Gastroesophageal sphincter (tissue), 4 donors: ENCODE results near the gene RFX2. TPM values are rescaled to one million over a fixed set of nuclear protein-coding genes. Genes with fewer than 3 reads are reported as not detected.

Experiments used
- ATAC-seq: fragments of 150-250 bp; one replicate; pipeline ENCODE4 v1.9.1; 2016; ENCODE audit warnings: mild to moderate bottlenecking, moderate library complexity
- H3K27ac ChIP-seq, 4 donors: fragments of 200-600 bp; sonication (generic) in 3 of 4; 1 replicate in 3 of 4; 2 replicates in 1 of 4; pipeline ENCODE4 v1.5.1; 2016 to 2019
- H3K27me3 ChIP-seq: fragments of 200-600 bp; sonication (generic); one replicate; pipeline ENCODE4 v1.5.1; 2019
- H3K36me3 ChIP-seq, 2 donors: fragments of 200-600 bp; sonication (generic); one replicate each; pipeline ENCODE4 v1.5.1; 2019; ENCODE audit warnings: control low read depth in 1 of 2
- H3K4me1 ChIP-seq, 3 donors: fragments of 200-600 bp; sonication (generic); 1 replicate in 2 of 3; 2 replicates in 1 of 3; pipeline ENCODE4 v1.5.1; 2016 to 2019; ENCODE audit warnings: control low read depth in 2 of 3
- H3K4me3 ChIP-seq, 2 donors: fragments of 200-600 bp; sonication (generic); one replicate each; pipeline ENCODE4 v1.5.1; 2019; ENCODE audit warnings: mild to moderate bottlenecking in 1 of 2, moderate library complexity in 1 of 2
- H3K9me3 ChIP-seq, 3 donors: fragments of 200-600 bp; sonication (generic); one replicate each; pipeline ENCODE4 v1.5.1; 2017 to 2019; ENCODE audit warnings: control low read depth in 2 of 3
- EP300 ChIP-seq: sonication (generic); formaldehyde crosslinking; IDR thresholded peaks from one replicate; pipeline ENCODE4 v1.6.1; 2017; ENCODE audit warnings: antibody characterized with exemption, mild to moderate bottlenecking
- POLR2A ChIP-seq, 2 donors: fragments of 450-650 bp; IDR thresholded peaks; one replicate each; pipeline ENCODE4 v1.6.1; 2017; ENCODE audit warnings: antibody characterized with exemption in 2 of 2, mild to moderate bottlenecking in 2 of 2, moderate library complexity in 1 of 2
- POLR2AphosphoS5 ChIP-seq: sonication (generic); formaldehyde crosslinking; IDR thresholded peaks from one replicate; pipeline ENCODE4 v1.6.1; 2017; ENCODE audit warnings: antibody characterized with exemption
- WGBS, 2 donors: methylation state at CpG; one replicate each; pipeline ENCODE4 v1.1.5; 2018; ENCODE audit warnings: low coverage in 1 of 2; 5-methylcytosine and 5-hydroxymethylcytosine counted together
- total RNA-seq, 4 donors: library from RNA; depleted of rRNA; stranded (reverse); fragments of >200 nt; gene quantifications; one replicate each; pipeline ENCODE4 v1.1.0, GENCODE V29; 2016
- TF ChIP-seq, protein P1 (sequence below), 4 experiments: fragments of 200-600 bp in 2 of 4; fragments of 450-650 bp in 2 of 4; sonication (generic) in 1 of 4; IDR thresholded peaks; one replicate each; pipeline ENCODE4 v1.5.1; 2017 to 2019; ENCODE audit warnings: antibody characterized with exemption in 4 of 4, mild to moderate bottlenecking in 2 of 4, moderate library complexity in 2 of 4

The RFX2 gene
- total RNA-seq, 4 donors from 2014 or later, result 18.7 to 49.1 (median 37.6) TPM

DNA sequence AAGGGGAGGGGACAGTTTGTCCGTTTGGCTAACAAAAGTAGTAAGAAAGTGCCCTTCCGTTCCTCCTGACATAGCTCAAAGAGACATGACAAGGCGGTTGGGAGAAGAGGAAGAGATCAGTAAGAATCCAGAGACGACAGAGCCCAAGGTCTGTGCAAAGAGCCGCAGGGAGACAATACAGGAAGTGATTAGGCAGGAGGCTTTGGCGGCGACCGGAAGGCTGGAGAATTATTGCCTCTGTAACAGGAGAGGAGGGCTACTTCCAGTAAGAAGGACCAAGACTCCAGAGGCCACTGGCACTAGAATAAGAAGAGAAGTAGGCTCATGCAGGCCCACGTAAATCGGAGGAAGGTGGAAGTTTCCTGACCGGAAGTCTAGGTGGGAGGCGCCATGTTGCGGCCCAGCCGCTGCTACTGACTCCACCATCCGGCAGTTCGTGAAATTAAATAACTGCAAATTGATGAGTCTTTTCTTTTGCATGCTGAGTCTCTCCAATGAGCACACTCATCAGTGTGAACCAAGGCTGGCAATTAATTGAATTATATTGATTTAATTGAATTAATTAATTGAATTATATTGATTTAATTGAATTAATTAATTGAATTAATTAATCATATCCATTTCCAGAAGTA, 9.9 kb downstream of the RFX2 start:
- TF ChIP-seq, protein P1, sequence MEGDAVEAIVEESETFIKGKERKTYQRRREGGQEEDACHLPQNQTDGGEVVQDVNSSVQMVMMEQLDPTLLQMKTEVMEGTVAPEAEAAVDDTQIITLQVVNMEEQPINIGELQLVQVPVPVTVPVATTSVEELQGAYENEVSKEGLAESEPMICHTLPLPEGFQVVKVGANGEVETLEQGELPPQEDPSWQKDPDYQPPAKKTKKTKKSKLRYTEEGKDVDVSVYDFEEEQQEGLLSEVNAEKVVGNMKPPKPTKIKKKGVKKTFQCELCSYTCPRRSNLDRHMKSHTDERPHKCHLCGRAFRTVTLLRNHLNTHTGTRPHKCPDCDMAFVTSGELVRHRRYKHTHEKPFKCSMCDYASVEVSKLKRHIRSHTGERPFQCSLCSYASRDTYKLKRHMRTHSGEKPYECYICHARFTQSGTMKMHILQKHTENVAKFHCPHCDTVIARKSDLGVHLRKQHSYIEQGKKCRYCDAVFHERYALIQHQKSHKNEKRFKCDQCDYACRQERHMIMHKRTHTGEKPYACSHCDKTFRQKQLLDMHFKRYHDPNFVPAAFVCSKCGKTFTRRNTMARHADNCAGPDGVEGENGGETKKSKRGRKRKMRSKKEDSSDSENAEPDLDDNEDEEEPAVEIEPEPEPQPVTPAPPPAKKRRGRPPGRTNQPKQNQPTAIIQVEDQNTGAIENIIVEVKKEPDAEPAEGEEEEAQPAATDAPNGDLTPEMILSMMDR (IDR thresholded peaks at IDR 0.05), result no peak
- Histone ChIP-seq H3K4me1 (peaks cover 26 to 94% (median 61%) of the 10 kb centered on the region in 3 donors), H3K9me3 (no peaks in the 10 kb centered on the region), H3K36me3 (no peaks in the 10 kb centered on the region), H3K27me3 (no peaks in the 10 kb centered on the region), H3K4me3 (peak overlapping the region in 1 of 2 donors; percentile 6), H3K27ac (peak overlapping the region; percentile 72 to 97 (median 92))
- no peak for ATAC-seq
- WGBS, 2 donors, result 47 to 60% methylated on average over 13 to 16 of the region's 16 CpGs

DNA sequence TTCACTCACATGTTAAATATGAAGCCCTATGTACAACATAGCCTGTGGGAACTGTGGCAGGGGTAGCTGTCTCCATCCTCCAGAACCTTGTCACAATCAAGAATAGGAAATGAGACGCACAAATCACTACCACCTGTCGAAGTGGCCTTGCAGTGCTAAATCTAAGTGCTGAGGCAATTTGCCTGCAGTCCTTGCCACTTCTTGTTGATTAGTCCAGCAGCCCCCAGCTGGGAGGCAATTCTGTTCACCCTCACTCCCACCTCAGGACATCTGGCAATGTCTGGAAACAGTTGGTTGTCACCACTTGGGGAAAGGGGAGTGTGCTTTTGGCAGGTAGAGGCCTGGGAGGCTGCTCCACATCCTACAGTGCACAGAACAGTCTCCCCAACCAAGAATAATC, 10.7 kb downstream of the RFX2 start:
- peak overlapping the region; percentile 72 to 97 (median 92) for H3K27ac ChIP-seq
- no peaks in the 10 kb centered on the region for H3K36me3 ChIP-seq
- H3K9me3 ChIP-seq, result no peaks in the 10 kb centered on the region
- no peak for TF ChIP-seq EP300
- no peak for TF ChIP-seq POLR2A (IDR thresholded peaks at IDR 0.05)
- no peak for TF ChIP-seq POLR2AphosphoS5
- TF ChIP-seq, protein P1 (IDR thresholded peaks at IDR 0.05), result no peak
- WGBS, 2 donors, result 67% methylated on average over 2 of the region's 2 CpGs; no CpG with 5 or more reads in 1 of the 2 donors
- H3K4me3 ChIP-seq, result no peak overlapping the region
- no peak for ATAC-seq
- H3K27me3 ChIP-seq, result no peaks in the 10 kb centered on the region
- peaks cover 26 to 94% (median 55%) of the 10 kb centered on the region in 3 donors for H3K4me1 ChIP-seq

DNA sequence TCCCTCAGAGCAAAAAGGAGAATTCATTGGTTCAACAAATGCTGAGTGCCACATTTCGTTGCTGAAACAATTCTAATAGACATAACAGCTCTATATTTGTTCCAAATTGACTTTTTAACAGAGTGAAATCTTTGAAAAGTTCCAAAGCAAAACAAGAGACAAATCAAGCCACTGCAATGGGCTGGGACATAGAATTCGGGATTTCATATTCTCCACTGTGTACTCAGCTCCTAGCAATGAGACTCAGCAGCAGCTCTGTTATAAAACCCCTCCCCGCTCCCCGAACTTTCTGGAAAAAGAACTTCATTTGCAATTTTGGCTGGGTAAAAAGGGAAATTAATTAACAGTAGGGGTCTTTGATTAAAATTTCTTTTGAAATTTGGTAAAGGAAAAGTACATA, 11.3 kb downstream of the RFX2 start:
- no peak overlapping the region for H3K4me3 ChIP-seq
- no peak for ATAC-seq
- no peaks in the 10 kb centered on the region for H3K9me3 ChIP-seq
- peak overlapping the region; percentile 72 to 97 (median 92) for H3K27ac ChIP-seq
- no peaks in the 10 kb centered on the region for H3K27me3 ChIP-seq
- H3K4me1 ChIP-seq, result peaks cover 25 to 94% (median 50%) of the 10 kb centered on the region in 3 donors
- WGBS, 2 donors, result 30 to 34% methylated on average over 4 of the region's 4 CpGs
- TF ChIP-seq POLR2A (IDR thresholded peaks at IDR 0.05), result no peak
- TF ChIP-seq, protein P1 (IDR thresholded peaks at IDR 0.05), result no peak
- no peak for TF ChIP-seq POLR2AphosphoS5
- TF ChIP-seq EP300, result no peak
- H3K36me3 ChIP-seq, result no peaks in the 10 kb centered on the region

DNA sequence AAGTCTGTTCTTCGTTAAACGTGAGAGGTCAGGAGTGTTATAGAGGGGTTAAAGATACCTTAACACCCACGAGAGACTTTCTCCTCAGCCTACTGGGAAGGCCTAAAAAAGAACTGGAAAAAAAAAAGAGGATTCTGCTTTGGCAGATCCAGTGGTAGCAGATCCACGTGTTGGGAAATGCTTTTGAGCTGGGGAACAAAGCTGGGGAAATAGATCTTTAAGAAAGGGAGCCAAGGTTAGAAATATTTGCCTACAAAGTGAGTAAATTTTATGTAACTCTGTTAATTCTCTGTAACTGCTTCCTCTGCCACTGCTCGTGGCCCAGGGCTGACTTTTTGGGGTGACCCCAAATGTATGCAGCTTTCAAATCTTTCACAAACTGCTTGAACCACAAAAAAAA, 11.7 kb downstream of the RFX2 start:
- H3K4me1 ChIP-seq, result peaks cover 21 to 94% (median 48%) of the 10 kb centered on the region in 3 donors
- H3K4me3 ChIP-seq, result no peak overlapping the region
- WGBS, 2 donors, result 21 to 28% methylated on average over 3 to 5 of the region's 5 CpGs

DNA sequence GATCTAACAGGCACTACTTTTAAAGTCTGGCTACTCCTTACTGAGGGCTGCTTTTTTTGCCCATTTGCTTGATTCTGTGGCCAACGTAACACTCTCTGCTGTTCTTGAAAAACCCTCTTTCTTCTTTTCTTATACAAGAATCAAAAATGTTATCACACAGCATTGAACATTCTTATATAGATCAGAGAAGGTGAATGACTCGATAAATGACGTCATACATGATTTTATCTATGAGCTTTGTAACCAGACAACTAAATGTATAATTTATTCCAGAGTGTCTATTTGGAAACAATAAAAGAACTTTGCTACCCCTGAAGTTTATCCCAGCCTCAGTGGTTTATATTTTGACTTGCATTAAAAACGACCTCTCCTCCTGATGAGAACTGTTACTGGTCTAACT, 12.4 kb downstream of the RFX2 start:
- WGBS, 2 donors, result 60 to 61% methylated on average over 3 to 4 of the region's 4 CpGs
- no peak for ATAC-seq
- H3K27me3 ChIP-seq, result no peaks in the 10 kb centered on the region
- no peaks in the 10 kb centered on the region for H3K36me3 ChIP-seq
- TF ChIP-seq POLR2A (IDR thresholded peaks at IDR 0.05) (no peak), EP300 (no peak), POLR2AphosphoS5 (no peak)
- TF ChIP-seq, protein P1 (IDR thresholded peaks at IDR 0.05), result no peak
- peaks cover 23 to 94% (median 48%) of the 10 kb centered on the region in 3 donors for H3K4me1 ChIP-seq
- H3K27ac ChIP-seq, result peak overlapping the region; percentile 73 to 97 (median 92)
- H3K4me3 ChIP-seq, result no peak overlapping the region
- H3K9me3 ChIP-seq, result no peaks in the 10 kb centered on the region

More for the DNA sequence above, 11.7 kb downstream of the RFX2 start:
- Histone ChIP-seq H3K27me3 (no peaks in the 10 kb centered on the region), H3K9me3 (no peaks in the 10 kb centered on the region), H3K36me3 (no peaks in the 10 kb centered on the region), H3K27ac (peak overlapping the region; percentile 72 to 97 (median 92))
- TF ChIP-seq POLR2A (IDR thresholded peaks at IDR 0.05) (no peak), POLR2AphosphoS5 (peak; percentile 40)
- peak; percentile 51 for ATAC-seq
